Measurements from ENCODE around the gene S100A5. TPM values are rescaled to one million over a fixed set of nuclear protein-coding genes. Genes with fewer than 3 reads are reported as not detected.

Gene S100A5
- total and polyA plus RNA-seq, 7 donors: not detected

- no peaks in the 10 kb centered on the region for H3K9me3 ChIP-seq
- H3K36me3 ChIP-seq (ENCODE audit: insufficient read depth in 1 of 2, low read depth in 1 of 2): no peaks in the 10 kb centered on the region
- DNase-seq: no peak
- TF ChIP-seq CTCF (IDR thresholded peaks at IDR 0.05): no peak
- WGBS, 3 donors: 75 to 83% (median 80%) methylated on average over 3 of the region's 3 CpGs
- intact Hi-C loops (cut with DNase I): no loop called here
- H3K27me3 ChIP-seq (ENCODE audit: insufficient read depth in 3 of 3, low read length in 2 of 3): no peaks in the 10 kb centered on the region
- H3K4me1 ChIP-seq: peaks cover 10% of the 10 kb centered on the region
- no peak overlapping the region for H3K27ac ChIP-seq
- ATAC-seq: no peak
- no peak overlapping the region for H3K4me3 ChIP-seq
Observed at GRCh38 chr1:153503766-153504165, 37.0 kb downstream of the S100A5 start.

- Histone ChIP-seq H3K9me3 (no peaks in the 10 kb centered on the region), H3K4me3 (no peak overlapping the region), H3K27ac (no peak overlapping the region), H3K4me1 (no peaks in the 10 kb centered on the region), H3K36me3 (ENCODE audit: insufficient read depth in 1 of 2, low read depth in 1 of 2) (no peaks in the 10 kb centered on the region), H3K27me3 (ENCODE audit: insufficient read depth in 3 of 3, low read length in 2 of 3) (peaks cover 0 to 3% (median 0%) of the 10 kb centered on the region in 3 donors)
- intact Hi-C loops (cut with DNase I): no loop called here
- DNase-seq: no peak
- ATAC-seq: no peak
- 8 to 16% (median 13%) methylated on average over 2 of the region's 2 CpGs for WGBS, 3 donors
- no peak for TF ChIP-seq CTCF (IDR thresholded peaks at IDR 0.05)
Observed at GRCh38 chr1:153498746-153499145, 42.0 kb downstream of the S100A5 start.

- intact Hi-C loops (cut with DNase I): loop anchor here (1.0 to 2.0 kb wide), 3 partner anchors 28 to 143 kb away; no protein-coding TSS in a partner anchor
- TF ChIP-seq CTCF (IDR thresholded peaks at IDR 0.05): no peak
- Histone ChIP-seq H3K4me3 (no peak overlapping the region), H3K27me3 (ENCODE audit: insufficient read depth in 3 of 3, low read length in 2 of 3) (peaks cover 0 to 3% (median 0%) of the 10 kb centered on the region in 3 donors), H3K9me3 (no peaks in the 10 kb centered on the region), H3K36me3 (ENCODE audit: insufficient read depth in 1 of 2, low read depth in 1 of 2) (no peaks in the 10 kb centered on the region), H3K4me1 (no peaks in the 10 kb centered on the region), H3K27ac (no peak overlapping the region)
- no peak for DNase-seq
- WGBS, 3 donors: 58 to 65% (median 60%) methylated on average over 6 of the region's 6 CpGs
- ATAC-seq: no peak
Observed at GRCh38 chr1:153495536-153495935, 45.2 kb downstream of the S100A5 start.

- H3K4me1 ChIP-seq: peaks cover 1% of the 10 kb centered on the region
- intact Hi-C loops (cut with DNase I): loop anchor here (1.0 to 2.0 kb wide), 3 partner anchors 28 to 143 kb away; no protein-coding TSS in a partner anchor
- no peaks in the 10 kb centered on the region for H3K9me3 ChIP-seq
- H3K4me3 ChIP-seq: no peak overlapping the region
- no peak overlapping the region for H3K27ac ChIP-seq
- peak; percentile 55 to 64 (median 60) for ATAC-seq
- 38 to 41% (median 40%) methylated on average over 6 of the region's 6 CpGs for WGBS, 3 donors
- TF ChIP-seq CTCF (IDR thresholded peaks at IDR 0.05): peak; percentile 96
- H3K27me3 ChIP-seq (ENCODE audit: insufficient read depth in 3 of 3, low read length in 2 of 3): peaks cover 0 to 3% (median 0%) of the 10 kb centered on the region in 3 donors
- H3K36me3 ChIP-seq (ENCODE audit: insufficient read depth in 1 of 2, low read depth in 1 of 2): no peaks in the 10 kb centered on the region
- peak; percentile 80 to 89 for DNase-seq
Observed at GRCh38 chr1:153494976-153495535, 45.7 kb downstream of the S100A5 start.

All from psoas muscle (tissue), 8 donors.